ENCODE measurements around the gene C1QA.

C1QA gene

DNA sequence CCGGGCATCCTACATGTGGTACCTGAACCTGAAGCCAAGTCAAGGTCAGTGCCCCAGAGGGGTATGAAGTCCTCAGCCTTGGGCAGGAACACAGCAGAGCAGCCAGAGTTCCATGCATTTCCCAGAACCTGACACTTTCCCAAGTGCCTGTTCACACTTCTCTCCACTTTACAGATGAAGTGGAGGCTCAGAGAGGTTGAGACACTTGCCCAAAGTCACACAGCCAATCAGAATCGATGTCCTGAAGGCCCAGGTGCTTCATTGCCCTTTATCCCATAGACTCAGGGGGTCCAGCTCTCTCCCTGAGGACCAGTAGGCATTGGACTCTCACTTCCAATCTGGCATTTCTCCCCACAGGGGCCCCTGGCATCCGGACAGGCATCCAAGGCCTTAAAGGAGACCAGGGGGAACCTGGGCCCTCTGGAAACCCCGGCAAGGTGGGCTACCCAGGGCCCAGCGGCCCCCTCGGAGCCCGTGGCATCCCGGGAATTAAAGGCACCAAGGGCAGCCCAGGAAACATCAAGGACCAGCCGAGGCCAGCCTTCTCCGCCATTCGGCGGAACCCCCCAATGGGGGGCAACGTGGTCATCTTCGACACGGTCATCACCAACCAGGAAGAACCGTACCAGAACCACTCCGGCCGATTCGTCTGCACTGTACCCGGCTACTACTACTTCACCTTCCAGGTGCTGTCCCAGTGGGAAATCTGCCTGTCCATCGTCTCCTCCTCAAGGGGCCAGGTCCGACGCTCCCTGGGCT is 2.2 kb downstream of the C1QA start:
- peak in 1 of 10 donors; percentile 54 for DNase-seq
- intact Hi-C loops (cut with DNase I): no loop called here

DNA sequence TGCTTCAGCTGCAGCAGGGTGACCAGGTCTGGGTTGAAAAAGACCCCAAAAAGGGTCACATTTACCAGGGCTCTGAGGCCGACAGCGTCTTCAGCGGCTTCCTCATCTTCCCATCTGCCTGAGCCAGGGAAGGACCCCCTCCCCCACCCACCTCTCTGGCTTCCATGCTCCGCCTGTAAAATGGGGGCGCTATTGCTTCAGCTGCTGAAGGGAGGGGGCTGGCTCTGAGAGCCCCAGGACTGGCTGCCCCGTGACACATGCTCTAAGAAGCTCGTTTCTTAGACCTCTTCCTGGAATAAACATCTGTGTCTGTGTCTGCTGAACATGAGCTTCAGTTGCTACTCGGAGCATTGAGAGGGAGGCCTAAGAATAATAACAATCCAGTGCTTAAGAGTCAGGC is 2.9 kb downstream of the C1QA start:
- peak in 1 of 10 donors; percentile 58 for DNase-seq
- intact Hi-C loops (cut with DNase I): no loop called here

DNA sequence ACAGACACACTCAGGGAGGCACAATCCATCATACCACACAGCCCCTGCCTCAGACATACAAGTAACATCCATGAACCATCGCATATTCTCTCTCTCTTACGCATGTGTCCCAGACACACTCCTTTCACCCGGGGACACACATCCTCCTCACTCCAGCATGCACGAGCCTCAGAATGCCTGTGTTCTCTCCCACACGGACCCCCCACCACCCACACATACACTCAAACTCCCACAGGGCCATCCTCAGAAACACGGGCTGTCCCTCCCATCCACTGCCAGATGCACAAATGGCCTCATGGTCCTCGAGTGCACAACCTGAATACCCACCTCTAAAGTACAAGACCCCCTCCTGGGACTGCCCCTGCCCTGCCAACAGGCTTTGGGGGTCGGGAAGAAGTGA is 4.8 kb downstream of the C1QA start:
- DNase-seq: no peak
- intact Hi-C loops (cut with DNase I): loop anchor here (2.0 kb wide), 1 partner anchor 112 kb away; no protein-coding TSS in a partner anchor

DNA sequence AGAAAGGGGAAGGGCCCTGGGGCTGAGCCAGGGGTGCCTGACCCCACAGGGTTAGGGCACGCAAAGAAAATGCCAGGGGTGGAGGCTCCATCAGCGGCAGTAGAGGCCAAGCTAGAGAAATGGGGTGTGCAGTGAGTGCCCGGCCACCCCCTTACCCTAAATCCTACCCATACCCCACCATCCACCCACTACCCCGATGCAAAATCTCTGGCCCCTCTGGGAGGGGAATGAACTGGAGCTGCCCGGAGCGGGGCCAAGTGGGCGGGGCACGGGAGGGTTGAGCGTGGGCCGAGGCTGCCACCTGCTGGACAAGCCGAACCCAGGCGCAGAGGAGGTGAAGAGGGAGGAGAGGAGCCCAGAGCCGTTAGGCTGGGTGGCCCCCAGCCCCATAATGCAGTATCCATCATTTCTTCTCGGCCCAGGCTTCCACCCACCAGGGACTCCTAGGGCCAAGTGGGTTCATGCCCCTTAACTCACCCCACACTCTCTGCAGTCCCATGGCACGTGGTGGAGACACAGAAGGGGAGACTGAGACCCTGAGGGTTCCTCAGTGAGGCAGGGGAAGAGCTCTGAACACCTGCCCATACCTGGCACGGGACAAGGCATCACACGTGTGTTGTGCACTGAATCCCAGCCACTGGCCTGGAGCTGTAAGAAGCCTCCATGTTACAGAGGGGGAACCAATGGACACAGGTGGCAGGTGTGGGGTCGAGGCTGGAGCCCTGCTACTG is 5.6 kb downstream of the C1QA start:
- intact Hi-C loops (cut with DNase I): loop anchor here (1.0 to 2.0 kb wide), 2 partner anchors 113 to 222 kb away; no protein-coding TSS in a partner anchor
- peak; percentile 70 to 97 (median 86) for DNase-seq

DNA sequence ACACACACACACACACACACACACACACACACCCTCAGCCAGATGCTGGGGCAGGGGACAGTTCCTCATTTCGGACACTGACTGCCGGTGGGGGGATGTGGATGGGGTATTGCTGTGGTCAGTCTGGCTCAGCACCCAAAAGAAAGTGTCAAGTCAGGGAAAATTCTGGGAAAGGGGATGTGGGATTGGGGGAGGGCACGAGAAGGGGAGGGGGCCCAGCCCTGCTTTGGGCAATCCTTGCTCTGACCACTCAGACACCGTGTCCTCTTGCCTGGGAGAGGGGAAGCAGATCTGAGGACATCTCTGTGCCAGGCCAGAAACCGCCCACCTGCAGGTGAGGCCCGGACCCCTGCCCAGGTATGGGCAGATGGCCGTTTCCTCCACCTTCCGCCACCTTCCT is 7.0 kb downstream of the C1QA start, which contains the start of gene C1QC:
Gene C1QC, plus strand, starts transcription at position 253 of the 400 bp plus-strand sequence. CDS start 391 bp downstream, outside the sequence.
- intact Hi-C loops (cut with DNase I): no loop called here
- peak in 2 of 10 donors; percentile 33 to 71 for DNase-seq

DNA sequence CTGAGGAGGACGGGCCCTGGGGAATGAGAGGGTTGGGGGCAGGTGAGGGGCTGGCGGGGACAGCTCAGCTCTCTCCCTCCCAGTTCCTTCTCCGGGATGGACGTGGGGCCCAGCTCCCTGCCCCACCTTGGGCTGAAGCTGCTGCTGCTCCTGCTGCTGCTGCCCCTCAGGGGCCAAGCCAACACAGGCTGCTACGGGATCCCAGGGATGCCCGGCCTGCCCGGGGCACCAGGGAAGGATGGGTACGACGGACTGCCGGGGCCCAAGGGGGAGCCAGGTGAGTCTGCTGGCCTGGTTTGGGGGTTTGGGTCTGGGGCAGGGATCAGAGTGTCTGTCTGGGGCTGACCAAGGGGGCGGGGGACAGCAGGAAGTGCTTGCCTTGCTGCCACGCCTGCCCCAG is 7.5 kb downstream of the C1QA start:
- intact Hi-C loops (cut with DNase I): no loop called here
- no peak for DNase-seq

DNA sequence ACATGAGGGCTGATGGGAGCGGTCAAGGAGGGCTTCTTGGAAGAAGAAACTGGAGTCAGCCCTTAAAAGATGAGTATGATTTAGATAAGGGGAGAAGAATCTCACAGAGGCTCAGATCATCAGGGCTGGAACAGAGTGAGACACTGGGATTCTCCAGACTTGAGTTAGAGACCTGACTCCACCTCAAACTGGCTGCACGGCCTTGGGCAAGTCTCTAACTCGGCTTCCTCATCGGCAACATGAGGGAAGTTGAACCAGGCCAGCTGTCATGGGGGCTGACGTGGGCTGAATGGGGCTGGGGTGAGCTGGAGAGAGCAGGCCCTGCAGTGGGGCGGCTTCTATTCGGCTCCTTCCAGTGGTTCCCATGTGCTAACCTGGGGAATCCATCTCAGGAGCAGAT is 9.5 kb downstream of the C1QA start:
- no peak for DNase-seq
- intact Hi-C loops (cut with DNase I): no loop called here

DNA sequence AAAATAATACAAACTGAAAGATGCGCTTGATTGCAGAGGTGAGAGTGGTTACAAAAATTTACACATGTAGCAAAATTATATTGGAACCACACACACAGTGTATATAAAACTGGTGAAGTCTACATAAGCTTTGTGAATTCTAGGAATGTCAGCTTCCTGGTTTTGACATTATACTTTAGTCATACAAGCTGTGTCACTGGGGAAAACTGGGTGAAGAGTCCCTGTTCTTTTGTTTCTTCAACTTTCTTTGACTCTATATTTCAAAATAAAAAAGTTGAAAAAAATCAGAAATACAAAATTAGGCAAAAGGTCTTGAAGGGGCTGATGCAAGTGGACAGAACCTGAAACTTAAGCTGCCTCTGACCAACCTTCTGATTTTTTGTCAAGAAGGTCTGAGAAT is 10.0 kb downstream of the C1QA start:
- intact Hi-C loops (cut with DNase I): no loop called here
- DNase-seq: no peak

DNA sequence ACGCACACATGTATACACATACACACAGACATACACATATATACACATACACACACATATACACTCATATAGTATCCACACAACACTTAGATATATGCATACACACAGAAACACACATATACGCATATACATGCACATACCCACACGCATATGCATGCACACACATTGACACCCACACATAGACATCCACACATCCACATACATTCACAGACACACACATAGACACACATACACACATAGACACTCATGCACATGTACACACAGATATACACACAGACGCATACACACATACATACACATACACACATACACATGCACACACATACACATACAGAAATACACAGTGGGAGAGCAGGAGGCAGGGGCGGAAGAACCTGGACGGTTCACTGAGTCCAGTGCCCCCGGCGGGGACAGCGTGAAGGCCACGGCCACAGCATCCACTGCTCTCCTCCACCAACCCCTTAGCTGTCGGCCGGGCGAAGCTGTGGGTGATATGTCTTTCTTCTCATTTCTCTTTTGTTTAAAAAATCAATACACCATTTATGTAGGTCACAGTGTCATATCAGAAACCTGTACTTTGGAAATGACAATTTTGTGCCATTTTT is 13.8 kb downstream of the C1QA start:
- DNase-seq: no peak
- intact Hi-C loops (cut with DNase I): no loop called here

DNA sequence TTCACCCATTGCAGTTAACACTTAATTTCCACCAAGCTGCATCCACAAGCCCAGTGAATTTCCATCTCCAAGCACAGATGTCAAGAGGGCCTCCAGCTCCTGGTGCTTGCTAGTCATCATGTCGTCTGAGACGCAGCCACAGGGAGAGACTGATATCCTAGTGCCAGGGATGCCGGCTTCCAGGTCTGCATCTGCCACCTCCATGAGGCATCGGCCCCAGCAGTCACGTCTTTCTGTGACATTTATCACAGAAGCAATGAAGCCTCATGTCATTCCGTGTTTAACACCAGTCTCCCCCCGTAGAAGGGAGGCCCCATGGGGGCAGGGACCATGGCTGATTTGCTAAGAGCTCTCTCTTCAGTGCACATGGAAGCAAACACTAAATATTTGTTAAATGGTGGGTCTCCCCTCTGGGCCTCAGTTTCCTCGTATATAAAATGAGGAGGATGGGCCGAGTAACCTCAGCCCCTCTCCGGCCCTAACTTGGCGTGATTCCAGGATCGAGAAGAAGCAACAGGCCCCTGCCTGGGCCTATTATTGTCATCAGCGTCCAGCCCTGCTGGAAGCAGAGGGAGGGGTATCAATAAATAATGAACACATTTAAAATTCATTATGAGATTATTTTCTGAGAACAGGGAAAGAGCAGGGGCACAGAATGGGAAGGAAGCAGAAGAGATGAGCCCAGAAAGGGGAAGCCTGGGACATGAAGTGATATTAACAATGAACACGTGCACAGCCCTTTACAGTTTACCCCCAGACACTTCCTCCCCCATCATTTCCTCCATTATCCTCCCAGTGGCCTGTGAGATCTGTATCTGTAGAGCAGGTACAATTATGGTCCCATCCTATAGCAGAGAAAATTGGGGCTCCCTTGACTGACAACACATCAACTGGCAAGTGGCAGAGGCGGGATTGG is 15.8 kb downstream of the C1QA start:
- no peak for DNase-seq
- intact Hi-C loops (cut with DNase I): no loop called here

DNA sequence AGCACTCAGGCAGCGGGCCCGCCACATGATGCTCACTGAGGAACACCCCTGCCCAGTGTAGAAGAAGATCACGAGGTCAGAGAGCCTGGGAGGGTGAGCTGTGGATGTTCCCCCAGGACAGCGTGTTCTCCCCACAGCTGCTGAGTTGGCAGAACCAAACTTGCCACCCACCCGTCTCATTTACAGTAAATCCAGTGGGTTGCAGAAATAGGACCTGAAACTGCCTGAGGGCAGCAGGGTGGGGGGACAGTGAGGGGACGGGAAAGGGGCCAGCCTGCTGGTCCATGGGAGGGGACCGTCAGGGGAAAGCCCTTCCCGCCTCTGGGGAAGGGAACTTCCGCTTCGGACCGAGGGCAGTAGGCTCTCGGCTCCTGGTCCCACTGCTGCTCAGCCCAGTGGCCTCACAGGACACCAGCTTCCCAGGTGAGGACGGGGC is 16.5 kb downstream of the C1QA start, which contains the start of gene C1QB:
Gene C1QB, plus strand, starts transcription at position 356 of the 436 bp plus-strand sequence. CDS start 6,227 bp downstream, outside the sequence.
- peak in 6 of 10 donors; percentile 15 to 87 (median 34) for DNase-seq

DNA sequence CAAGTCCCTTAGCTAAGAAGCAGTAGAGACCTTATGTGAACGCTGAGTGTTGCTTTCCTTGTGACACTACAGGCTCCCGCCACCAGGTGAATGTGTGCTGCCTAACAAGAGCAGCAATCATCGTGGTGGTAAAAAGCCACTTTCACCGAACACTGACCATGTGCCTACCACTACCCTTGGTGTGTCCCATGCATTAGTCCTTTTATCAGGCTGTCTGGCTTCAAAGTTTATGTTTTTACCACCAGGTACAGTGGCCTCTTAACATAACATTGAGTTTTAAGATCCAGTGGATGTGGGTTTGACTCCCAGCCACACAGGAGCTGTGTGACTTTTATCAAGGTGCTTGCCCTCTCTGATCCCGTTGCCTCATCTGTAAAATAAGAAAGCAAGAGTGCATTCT is 18.3 kb downstream of the C1QA start:
- intact Hi-C loops (cut with DNase I): no loop called here
- no peak for DNase-seq

More for the DNA sequence above, 16.5 kb downstream of the C1QA start, which contains the start of gene C1QB:
- intact Hi-C loops (cut with DNase I): no loop called here

DNA sequence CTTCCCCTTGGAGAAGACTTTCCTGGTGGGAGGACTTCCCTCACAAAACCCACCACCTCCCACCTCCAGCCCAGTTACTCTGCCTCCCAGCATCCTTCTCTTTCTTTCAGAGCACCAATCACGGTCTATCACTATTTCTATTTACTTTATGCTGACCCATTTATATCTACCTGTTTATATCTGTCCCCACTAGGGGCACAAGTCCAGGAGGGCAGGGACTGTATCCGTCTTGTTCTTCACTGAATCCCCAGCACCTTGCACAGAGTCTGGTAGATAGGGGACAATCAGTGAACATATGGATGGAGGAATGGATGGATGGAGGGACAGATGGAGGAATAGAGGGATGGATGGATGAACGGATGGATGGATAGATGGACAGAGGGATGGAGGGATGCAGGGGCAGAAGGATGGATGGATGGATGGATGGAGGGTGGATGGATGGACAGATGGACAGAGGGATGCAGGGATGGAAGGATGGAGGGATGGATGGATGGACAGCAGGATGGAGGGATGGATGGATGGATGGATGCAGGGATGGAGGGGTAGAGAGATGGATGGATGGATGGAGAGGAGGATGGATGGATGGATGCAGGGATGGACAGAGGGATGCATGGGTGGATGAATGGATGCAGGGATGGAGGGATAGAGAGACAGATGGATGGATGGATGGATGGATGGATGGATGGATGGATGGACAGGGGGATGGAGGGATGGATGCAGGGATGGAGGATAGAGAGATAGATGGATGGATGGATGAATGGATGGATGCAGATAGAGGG is 22.1 kb downstream of the C1QA start:
- DNase-seq: no peak
- intact Hi-C loops (cut with DNase I): no loop called here

DNA sequence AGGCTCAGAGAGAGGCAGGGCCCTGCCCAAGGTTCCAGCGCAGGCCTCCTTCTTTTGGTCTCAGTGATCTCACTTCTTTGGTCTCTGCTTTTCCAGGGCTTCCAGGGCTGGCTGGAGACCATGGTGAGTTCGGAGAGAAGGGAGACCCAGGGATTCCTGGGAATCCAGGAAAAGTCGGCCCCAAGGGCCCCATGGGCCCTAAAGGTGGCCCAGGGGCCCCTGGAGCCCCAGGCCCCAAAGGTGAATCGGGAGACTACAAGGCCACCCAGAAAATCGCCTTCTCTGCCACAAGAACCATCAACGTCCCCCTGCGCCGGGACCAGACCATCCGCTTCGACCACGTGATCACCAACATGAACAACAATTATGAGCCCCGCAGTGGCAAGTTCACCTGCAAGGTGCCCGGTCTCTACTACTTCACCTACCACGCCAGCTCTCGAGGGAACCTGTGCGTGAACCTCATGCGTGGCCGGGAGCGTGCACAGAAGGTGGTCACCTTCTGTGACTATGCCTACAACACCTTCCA is 24.4 kb downstream of the C1QA start:
- intact Hi-C loops (cut with DNase I): no loop called here
- no peak for DNase-seq

DNA sequence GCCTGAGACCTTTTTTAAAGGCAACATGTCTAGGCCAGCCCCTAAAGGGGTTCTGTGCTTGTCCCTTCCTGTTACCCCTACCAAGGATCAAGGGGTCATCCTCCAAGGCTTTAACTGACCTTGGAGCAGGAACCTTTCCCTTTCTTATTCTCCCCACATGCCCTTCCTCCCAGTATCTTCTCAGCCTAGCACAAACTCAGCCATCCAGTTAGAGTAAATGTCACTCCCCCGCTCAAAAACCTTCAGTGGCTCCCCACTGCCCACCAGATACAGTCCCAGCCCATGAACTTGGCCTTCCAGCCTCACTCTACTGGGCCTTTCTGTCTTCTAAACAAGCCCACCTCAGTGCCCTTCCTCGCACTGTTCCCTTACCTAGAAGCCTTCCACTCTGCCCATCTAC is 25.5 kb downstream of the C1QA start:
- DNase-seq: no peak
- intact Hi-C loops (cut with DNase I): no loop called here

DNA sequence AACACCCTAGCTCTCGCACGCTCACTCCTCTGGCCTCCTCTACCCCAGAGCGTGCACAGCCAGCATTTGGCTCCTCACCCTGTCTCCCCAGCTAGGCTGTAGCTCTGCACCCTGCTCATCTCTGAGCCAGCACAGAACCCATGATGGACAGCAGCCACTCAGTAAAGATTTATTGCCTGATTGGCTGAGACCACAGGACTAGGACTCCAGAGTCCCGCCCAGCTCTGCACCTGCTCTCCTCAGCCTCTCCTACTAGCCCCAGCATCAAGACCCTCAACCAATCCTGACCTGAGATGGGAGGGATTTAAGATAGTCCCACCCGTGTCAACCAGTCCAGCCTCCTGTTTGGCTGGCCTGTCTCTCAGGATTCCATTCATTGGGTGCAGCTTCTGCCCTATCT is 25.9 kb downstream of the C1QA start:
- DNase-seq: no peak

DNA sequence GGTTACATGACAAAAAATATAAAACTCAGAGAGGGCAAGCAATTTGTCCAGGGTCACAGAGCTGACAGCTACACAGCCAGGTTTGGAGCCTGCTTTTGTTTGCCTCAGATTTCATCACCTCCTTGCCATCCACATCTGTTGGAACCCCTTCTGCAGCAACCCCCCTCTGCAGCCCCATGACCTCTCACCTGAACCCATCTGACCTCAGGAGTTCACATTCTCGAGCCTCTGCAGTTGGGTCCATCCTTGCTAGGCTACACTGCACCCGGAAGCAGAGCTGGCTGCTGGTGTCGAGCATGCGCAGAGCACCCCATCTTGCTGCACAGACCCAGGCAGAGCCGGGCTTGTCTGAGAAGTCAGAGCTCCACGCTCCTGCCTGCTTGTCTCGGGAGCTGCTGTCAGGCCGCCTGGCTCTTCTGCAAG is 26.6 kb downstream of the C1QA start:
- intact Hi-C loops (cut with DNase I): no loop called here
- no peak for DNase-seq

More for the DNA sequence above, 25.9 kb downstream of the C1QA start:
- intact Hi-C loops (cut with DNase I): no loop called here

DNA sequence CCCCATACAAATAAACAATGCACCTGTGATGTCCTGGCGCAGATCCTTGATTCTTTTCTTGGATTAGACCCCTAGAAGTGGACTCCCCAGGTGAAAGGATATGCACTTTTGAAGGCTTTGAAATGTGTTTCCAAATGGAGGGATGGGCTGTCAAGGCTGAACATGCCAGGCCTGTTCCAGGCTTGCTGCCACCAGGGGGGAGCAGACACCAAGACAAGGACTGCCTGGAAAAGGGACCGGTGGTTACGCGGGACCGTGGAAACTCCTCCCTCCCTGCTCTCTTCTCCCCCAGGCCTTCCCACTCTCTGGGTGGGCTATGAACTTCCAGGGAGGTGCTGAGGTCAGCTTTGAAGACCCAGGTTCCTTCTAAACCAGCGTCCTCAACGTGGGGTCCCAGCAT is 29.3 kb downstream of the C1QA start:
- DNase-seq: peak in 3 of 10 donors; percentile 34 to 88 (median 36)
- intact Hi-C loops (cut with DNase I): no loop called here

DNA sequence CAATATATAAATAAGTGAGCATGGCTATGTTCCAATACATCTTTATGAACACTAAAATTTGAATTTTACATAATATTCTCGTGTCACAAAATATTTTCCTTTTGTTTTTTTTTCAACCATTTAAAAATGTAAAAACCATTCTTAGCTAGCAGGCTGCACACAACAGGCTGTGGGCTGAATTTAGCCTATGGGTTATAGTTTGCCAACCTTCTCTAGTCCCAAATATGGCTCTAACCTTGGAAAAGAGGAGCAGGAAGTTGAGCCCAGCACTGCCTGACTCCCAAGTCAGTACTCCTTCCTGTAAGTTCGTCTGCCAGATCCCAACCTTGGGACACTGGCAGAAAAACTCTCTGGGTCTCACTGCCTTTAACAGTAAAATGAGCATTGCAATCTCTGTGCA is 30.0 kb downstream of the C1QA start:
- no peak for DNase-seq
- intact Hi-C loops (cut with DNase I): no loop called here
